ENCODE data around the gene STK17A. TPM values are rescaled to one million over a fixed set of nuclear protein-coding genes. Genes with fewer than 3 reads are reported as not detected.
A peak's percentile ranks its signal among the peaks of the same experiment; 100 is the strongest.

STK17A gene
- total and polyA plus RNA-seq, 2 donors from 2014 or later: 12.8 to 15.5 TPM

GRCh38 chr7:43634384-43634783 is 51.5 kb downstream of the STK17A start:
- FAIRE-seq (no peak), DNase-seq (no peak)
- TF ChIP-seq, protein P1, sequence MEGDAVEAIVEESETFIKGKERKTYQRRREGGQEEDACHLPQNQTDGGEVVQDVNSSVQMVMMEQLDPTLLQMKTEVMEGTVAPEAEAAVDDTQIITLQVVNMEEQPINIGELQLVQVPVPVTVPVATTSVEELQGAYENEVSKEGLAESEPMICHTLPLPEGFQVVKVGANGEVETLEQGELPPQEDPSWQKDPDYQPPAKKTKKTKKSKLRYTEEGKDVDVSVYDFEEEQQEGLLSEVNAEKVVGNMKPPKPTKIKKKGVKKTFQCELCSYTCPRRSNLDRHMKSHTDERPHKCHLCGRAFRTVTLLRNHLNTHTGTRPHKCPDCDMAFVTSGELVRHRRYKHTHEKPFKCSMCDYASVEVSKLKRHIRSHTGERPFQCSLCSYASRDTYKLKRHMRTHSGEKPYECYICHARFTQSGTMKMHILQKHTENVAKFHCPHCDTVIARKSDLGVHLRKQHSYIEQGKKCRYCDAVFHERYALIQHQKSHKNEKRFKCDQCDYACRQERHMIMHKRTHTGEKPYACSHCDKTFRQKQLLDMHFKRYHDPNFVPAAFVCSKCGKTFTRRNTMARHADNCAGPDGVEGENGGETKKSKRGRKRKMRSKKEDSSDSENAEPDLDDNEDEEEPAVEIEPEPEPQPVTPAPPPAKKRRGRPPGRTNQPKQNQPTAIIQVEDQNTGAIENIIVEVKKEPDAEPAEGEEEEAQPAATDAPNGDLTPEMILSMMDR (IDR thresholded peaks at IDR 0.05; ENCODE audit: borderline replicate concordance, extremely low read depth, insufficient read depth): no peak
- peaks cover 2 to 19% (median 5%) of the 10 kb centered on the region in 3 donors for H3K36me3 ChIP-seq (ENCODE audit: control insufficient read depth in 2 of 3, insufficient read depth in 3 of 3, low read length in 3 of 3)
- H3K4me1 ChIP-seq (ENCODE audit: control insufficient read depth in 2 of 3, insufficient read depth in 2 of 3, low read depth in 1 of 3, low read length in 3 of 3): peaks cover 0 to 2% (median 2%) of the 10 kb centered on the region in 3 donors
- intact Hi-C loops (cut with DNase I): no loop called here
- H3K27ac ChIP-seq (ENCODE audit: low read depth in 2 of 2, low read length in 2 of 2): no peak overlapping the region
- no peak overlapping the region for H3K4me3 ChIP-seq (ENCODE audit: low read length in 3 of 3)
- H3K9me3 ChIP-seq (ENCODE audit: control insufficient read depth in 2 of 3, insufficient read depth in 1 of 3, low read length in 3 of 3): no peaks in the 10 kb centered on the region
- H3K9ac ChIP-seq (ENCODE audit: low read length in 3 of 3): no peak overlapping the region
- H3K27me3 ChIP-seq (ENCODE audit: control insufficient read depth, insufficient read depth, low read length): no peaks in the 10 kb centered on the region

GRCh38 chr7:43636093-43636492 is 53.2 kb downstream of the STK17A start:
- FAIRE-seq: no peak
- Histone ChIP-seq H3K36me3 (ENCODE audit: control insufficient read depth in 2 of 3, insufficient read depth in 3 of 3, low read length in 3 of 3) (peaks cover 2 to 16% (median 5%) of the 10 kb centered on the region in 3 donors), H3K27me3 (ENCODE audit: control insufficient read depth, insufficient read depth, low read length) (no peaks in the 10 kb centered on the region), H3K4me1 (ENCODE audit: control insufficient read depth in 2 of 3, insufficient read depth in 2 of 3, low read depth in 1 of 3, low read length in 3 of 3) (peaks cover 0 to 18% (median 11%) of the 10 kb centered on the region in 3 donors), H3K9me3 (ENCODE audit: control insufficient read depth in 2 of 3, insufficient read depth in 1 of 3, low read length in 3 of 3) (no peaks in the 10 kb centered on the region), H3K27ac (ENCODE audit: low read depth in 2 of 2, low read length in 2 of 2) (no peak overlapping the region), H3K9ac (ENCODE audit: low read length in 3 of 3) (no peak overlapping the region), H3K4me3 (ENCODE audit: low read length in 3 of 3) (no peak overlapping the region)
- intact Hi-C loops (cut with DNase I): no loop called here
- DNase-seq: no peak
- TF ChIP-seq, protein P1 (IDR thresholded peaks at IDR 0.05; ENCODE audit: borderline replicate concordance, extremely low read depth, insufficient read depth): no peak

- Histone ChIP-seq H3K9ac (ENCODE audit: low read length in 3 of 3) (no peak overlapping the region), H3K27ac (ENCODE audit: low read depth in 2 of 2, low read length in 2 of 2) (peak overlapping the region in 1 of 2 donors; percentile 41), H3K36me3 (ENCODE audit: control insufficient read depth in 2 of 3, insufficient read depth in 3 of 3, low read length in 3 of 3) (peaks cover 2 to 12% (median 5%) of the 10 kb centered on the region in 3 donors), H3K27me3 (ENCODE audit: control insufficient read depth, insufficient read depth, low read length) (no peaks in the 10 kb centered on the region), H3K4me1 (ENCODE audit: control insufficient read depth in 2 of 3, insufficient read depth in 2 of 3, low read depth in 1 of 3, low read length in 3 of 3) (peaks cover 0 to 18% (median 11%) of the 10 kb centered on the region in 3 donors), H3K4me3 (ENCODE audit: low read length in 3 of 3) (no peak overlapping the region), H3K9me3 (ENCODE audit: control insufficient read depth in 2 of 3, insufficient read depth in 1 of 3, low read length in 3 of 3) (no peaks in the 10 kb centered on the region)
- FAIRE-seq (no peak), DNase-seq (no peak)
- TF ChIP-seq, protein P1 (IDR thresholded peaks at IDR 0.05; ENCODE audit: borderline replicate concordance, extremely low read depth, insufficient read depth): no peak
- intact Hi-C loops (cut with DNase I): no loop called here
Observed at GRCh38 chr7:43637114-43637806, 54.4 kb downstream of the STK17A start.
